Measurements from ENCODE around the gene USP32. TPM values are rescaled to one million over a fixed set of nuclear protein-coding genes. Genes with fewer than 3 reads are reported as not detected.
"Not testable (repeated sequence)": the region's sequence is repeated elsewhere in the genome, so short reads cannot be mapped to it uniquely, and the experiment has no call there.

The USP32 gene
- polyA plus RNA-seq, 3 donors, result 10.1 to 26.6 (median 16.6) TPM

DNA sequence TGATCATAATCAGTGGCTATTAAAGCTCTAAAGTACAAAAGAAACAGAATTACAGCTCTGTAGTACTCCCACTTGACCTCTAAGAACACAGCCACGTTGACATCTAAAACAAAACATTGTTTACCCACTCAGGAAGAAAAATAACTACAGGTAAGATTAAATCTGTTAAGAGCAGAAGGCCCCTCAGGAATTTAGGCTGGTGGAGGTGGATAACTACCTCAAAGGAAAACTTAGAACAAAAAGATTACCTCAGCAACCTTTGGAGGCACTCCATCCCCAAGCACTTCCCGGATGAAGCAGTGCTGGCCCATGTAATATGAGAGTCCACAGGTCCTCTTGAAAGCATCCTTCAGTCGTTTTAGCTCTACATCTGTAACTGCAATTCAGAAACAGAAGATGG lies 46.7 kb downstream of the USP32 start:
- Histone ChIP-seq H2AFZ (ENCODE audit: insufficient read depth, low read depth, low read length, poor library complexity, severe bottlenecking) (no peak overlapping the region), H3K4me2 (replicated peaks; ENCODE audit: extremely low read depth, low read length, poor library complexity, severe bottlenecking) (no peak overlapping the region), H3K79me2 (ENCODE audit: insufficient read depth, low read length) (peaks cover 44% of the 10 kb centered on the region), H3K27me3 (ENCODE audit: control insufficient read depth in 2 of 2, insufficient read depth in 2 of 2, low read length in 2 of 2) (no peaks in the 10 kb centered on the region), H3K36me3 (replicated peaks in 1 of 2; ENCODE audit: control insufficient read depth in 1 of 2, insufficient read depth in 2 of 2, low read length in 2 of 2) (peaks cover 18 to 39% of the 10 kb centered on the region in 2 donors), H3K4me1 (ENCODE audit: control insufficient read depth in 1 of 2, insufficient read depth in 2 of 2, low read length in 2 of 2) (no peaks in the 10 kb centered on the region), H3K4me3 (replicated peaks in 1 of 3; ENCODE audit: low read depth in 2 of 3, low read length in 3 of 3) (no peak overlapping the region), H4K20me1 (ENCODE audit: insufficient read depth, low read length) (peaks cover 66% of the 10 kb centered on the region), H3K9me3 (replicated peaks in 1 of 2; ENCODE audit: control insufficient read depth in 1 of 2, insufficient read depth in 1 of 2, low read length in 2 of 2) (no peaks in the 10 kb centered on the region), H3K27ac (ENCODE audit: low read depth in 1 of 2, low read length in 2 of 2) (peak overlapping the region in 1 of 2 donors; percentile 41), H3K9ac (ENCODE audit: insufficient read depth, low read length, poor library complexity, severe bottlenecking) (no peak overlapping the region)
- Mint-ChIP-seq H3K27me3 (ENCODE audit: low read depth in 3 of 3) (peaks cover 0 to 1% (median 0%) of the 10 kb centered on the region in 3 donors), H3K36me3 (peaks cover 46 to 49% of the 10 kb centered on the region in 2 donors), H3K9me3 (peaks cover 0 to 3% (median 0%) of the 10 kb centered on the region in 7 donors), H3K27ac (peak overlapping the region in 2 of 7 donors; percentile 7 to 19), H3K4me3 (no peak overlapping the region), H3K4me1 (no peaks in the 10 kb centered on the region)
- intact Hi-C loops (cut with micrococcal nuclease), result no loop called here
- TF ChIP-seq, protein P1, sequence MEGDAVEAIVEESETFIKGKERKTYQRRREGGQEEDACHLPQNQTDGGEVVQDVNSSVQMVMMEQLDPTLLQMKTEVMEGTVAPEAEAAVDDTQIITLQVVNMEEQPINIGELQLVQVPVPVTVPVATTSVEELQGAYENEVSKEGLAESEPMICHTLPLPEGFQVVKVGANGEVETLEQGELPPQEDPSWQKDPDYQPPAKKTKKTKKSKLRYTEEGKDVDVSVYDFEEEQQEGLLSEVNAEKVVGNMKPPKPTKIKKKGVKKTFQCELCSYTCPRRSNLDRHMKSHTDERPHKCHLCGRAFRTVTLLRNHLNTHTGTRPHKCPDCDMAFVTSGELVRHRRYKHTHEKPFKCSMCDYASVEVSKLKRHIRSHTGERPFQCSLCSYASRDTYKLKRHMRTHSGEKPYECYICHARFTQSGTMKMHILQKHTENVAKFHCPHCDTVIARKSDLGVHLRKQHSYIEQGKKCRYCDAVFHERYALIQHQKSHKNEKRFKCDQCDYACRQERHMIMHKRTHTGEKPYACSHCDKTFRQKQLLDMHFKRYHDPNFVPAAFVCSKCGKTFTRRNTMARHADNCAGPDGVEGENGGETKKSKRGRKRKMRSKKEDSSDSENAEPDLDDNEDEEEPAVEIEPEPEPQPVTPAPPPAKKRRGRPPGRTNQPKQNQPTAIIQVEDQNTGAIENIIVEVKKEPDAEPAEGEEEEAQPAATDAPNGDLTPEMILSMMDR (IDR thresholded peaks at IDR 0.05), result no peak
- no CpG with 5 or more reads among the region's 3 CpGs for WGBS (ENCODE audit: insufficient coverage)
- DNase-seq, result no peak

DNA sequence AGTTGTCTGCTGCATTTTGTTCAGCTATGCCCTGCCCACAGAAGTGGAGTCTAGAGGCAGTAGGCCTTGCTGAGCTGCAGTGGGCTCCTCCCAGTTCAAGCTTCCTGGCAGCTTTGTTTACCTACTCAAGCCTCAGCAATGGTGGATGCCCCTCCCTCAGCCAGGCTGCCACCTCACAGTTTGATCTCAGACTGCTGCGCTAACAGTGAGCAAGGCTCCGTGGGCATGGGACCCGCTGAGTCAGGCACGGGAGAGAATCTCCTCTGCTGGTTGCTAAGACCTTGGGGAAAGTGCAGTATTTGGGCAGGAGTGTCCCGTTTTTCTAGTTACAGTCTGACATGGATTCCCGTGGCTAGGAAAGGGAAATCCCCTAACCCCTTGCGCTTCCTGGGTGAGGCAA lies 49.4 kb downstream of the USP32 start:
- H2AFZ ChIP-seq (ENCODE audit: insufficient read depth, low read depth, low read length, poor library complexity, severe bottlenecking); H3K27me3 ChIP-seq (ENCODE audit: control insufficient read depth in 2 of 2, insufficient read depth in 2 of 2, low read length in 2 of 2); H3K4me3 ChIP-seq (replicated peaks in 1 of 3; ENCODE audit: low read depth in 2 of 3, low read length in 3 of 3); H3K27me3 Mint-ChIP-seq (ENCODE audit: low read depth in 3 of 3); H3K9ac ChIP-seq (ENCODE audit: insufficient read depth, low read length, poor library complexity, severe bottlenecking); H3K4me1 Mint-ChIP-seq; H3K27ac Mint-ChIP-seq; H3K4me1 ChIP-seq (ENCODE audit: control insufficient read depth in 1 of 2, insufficient read depth in 2 of 2, low read length in 2 of 2); H3K4me3 Mint-ChIP-seq; DNase-seq; H3K9me3 Mint-ChIP-seq; H3K27ac ChIP-seq (ENCODE audit: low read depth in 1 of 2, low read length in 2 of 2); H3K9me3 ChIP-seq (replicated peaks in 1 of 2; ENCODE audit: control insufficient read depth in 1 of 2, insufficient read depth in 1 of 2, low read length in 2 of 2); intact Hi-C loops (cut with micrococcal nuclease); H3K4me2 ChIP-seq (replicated peaks; ENCODE audit: extremely low read depth, low read length, poor library complexity, severe bottlenecking): not testable (repeated sequence)
- H4K20me1 ChIP-seq (ENCODE audit: insufficient read depth, low read length), result peaks cover 69% of the 10 kb centered on the region
- peaks cover 53 to 70% of the 10 kb centered on the region in 2 donors for H3K36me3 Mint-ChIP-seq
- 89% methylated on average over 7 of the region's 7 CpGs for WGBS (ENCODE audit: insufficient coverage)
- peaks cover 43% of the 10 kb centered on the region for H3K79me2 ChIP-seq (ENCODE audit: insufficient read depth, low read length)
- peaks cover 24 to 63% of the 10 kb centered on the region in 2 donors for H3K36me3 ChIP-seq (replicated peaks in 1 of 2; ENCODE audit: control insufficient read depth in 1 of 2, insufficient read depth in 2 of 2, low read length in 2 of 2)

All from CD14-positive monocyte (primary cell).